8988T (cell line): ENCODE results near the gene CADPS2.
A peak's percentile ranks its signal among the peaks of the same experiment; 100 is the strongest.
"Not testable (repeated sequence)": the region's sequence is repeated elsewhere in the genome, so short reads cannot be mapped to it uniquely, and the experiment has no call there.

Experiments
- DNase-seq: peaks from one replicate; pipeline ENCODE4 v3.0.0; 2011

Gene CADPS2

DNA sequence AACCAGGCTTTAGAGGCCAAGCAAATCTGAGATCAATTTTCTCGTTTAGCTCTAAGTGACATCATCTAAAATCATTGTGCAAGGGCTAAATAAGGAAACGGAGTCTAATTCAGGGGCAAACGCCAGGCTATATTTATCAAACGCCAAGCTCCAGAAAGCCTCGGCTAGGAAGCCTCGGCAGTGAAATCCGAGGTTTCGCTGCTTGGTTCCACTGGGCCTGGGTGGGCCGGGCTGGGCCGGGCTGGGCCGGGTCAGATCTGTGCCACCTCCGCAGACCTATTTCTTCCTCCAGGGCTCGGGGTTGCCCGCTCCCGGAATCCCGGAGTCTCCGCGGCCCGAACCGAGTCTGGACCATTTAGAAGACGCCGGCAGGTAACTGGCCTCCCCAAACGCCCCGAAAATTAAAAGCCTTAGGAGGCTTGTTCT lies 581.3 kb downstream of the CADPS2 start:
- DNase-seq = no peak

GRCh38 chr7:122304319-122304975 lies 581.8 kb downstream of the CADPS2 start, which contains the start of gene FEZF1:
FEZF1 (minus strand) TSS chr7:122304750; CDS start chr7:122304437, 313 bp downstream.
- peak; percentile 67 for DNase-seq

DNA sequence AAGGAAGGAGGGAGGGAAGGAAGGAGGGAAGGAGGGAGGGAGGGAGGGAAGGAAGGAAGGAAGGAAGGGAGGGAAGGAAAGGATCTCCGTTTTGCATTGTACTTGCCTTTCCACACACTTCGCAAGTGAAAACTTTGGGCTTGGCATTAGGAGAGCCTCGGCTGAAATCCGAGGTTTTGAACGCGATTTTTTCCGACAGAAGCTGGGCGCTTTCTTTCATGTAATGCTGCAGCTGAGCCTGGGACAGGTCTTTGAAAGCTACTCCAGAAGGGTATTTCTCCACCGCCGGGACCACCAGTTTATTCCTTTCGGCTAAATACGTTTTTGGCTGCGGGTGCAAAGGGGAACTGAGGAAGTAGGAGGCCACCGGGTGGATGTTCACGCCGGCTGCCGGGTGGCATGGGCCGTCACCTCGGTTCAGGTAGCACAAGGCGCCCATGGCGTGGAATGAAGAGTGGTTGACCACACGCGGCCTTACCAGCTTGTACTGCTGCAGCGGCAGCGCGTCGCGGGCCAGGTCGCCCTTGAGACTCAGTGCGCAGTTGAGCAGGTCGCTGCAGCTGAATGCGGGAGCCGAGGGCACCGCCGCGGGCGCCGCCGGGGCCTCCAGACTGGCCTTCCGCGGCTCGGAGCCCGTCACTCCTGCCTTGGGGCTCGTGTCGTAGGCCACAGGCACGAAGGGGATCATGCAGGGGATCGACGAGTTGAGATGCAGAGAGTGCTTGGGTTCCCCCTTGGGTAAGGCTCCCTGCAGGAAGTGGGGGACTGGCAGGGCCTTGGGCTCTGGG lies 582.5 kb downstream of the CADPS2 start:
- DNase-seq = no peak

GRCh38 chr7:122302761-122303530 lies 583.3 kb downstream of the CADPS2 start:
- DNase-seq = no peak

- DNase-seq = no peak
These were observed 584.2 kb downstream of the CADPS2 start for GRCh38 chr7:122301858-122302760.

DNA sequence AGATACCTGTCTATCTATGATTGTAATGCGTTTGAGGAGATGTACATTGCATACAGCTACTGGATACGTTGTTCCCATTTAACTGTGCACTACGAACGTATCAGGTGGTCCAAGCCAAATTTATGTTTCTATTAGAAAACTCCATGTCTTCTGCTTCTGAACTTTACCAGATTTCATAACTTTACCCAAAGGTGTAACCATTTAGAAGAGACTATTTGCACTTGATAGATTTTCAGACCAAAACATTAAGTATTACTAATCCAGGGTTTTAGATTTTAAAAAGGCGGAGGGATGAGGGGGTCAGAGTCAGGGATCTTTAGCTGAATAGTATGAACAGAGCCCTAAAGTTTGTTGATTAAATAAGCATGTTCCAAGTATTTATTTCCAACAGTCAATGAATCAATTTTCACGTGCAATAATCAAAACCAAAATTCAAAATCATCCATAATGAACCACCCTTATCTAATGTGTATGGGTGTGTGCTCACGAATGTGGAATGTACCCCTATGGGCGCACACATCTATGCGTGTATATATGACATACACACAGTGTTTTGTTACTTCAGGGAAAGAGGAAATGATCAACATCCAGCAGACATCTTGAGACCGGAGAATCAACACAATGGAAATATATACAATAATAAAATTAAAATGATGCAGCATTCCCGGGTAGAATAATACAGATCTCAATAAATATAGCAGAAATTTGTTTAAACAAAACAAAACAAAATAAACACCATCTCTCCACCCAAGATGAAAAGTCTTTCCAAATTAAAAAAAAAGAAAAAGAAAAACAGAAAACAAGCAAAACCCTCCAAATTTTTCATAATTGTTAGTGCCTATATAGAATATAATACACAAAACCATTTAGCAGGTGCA lies 585.1 kb downstream of the CADPS2 start:
- DNase-seq = no peak

- no peak for DNase-seq
These were observed 585.9 kb downstream of the CADPS2 start for GRCh38 chr7:122300211-122300932.

- no peak for DNase-seq
These were observed 586.5 kb downstream of the CADPS2 start for GRCh38 chr7:122299624-122300210.

- DNase-seq = no peak
These were observed 587.6 kb downstream of the CADPS2 start for GRCh38 chr7:122298618-122299017.

DNA sequence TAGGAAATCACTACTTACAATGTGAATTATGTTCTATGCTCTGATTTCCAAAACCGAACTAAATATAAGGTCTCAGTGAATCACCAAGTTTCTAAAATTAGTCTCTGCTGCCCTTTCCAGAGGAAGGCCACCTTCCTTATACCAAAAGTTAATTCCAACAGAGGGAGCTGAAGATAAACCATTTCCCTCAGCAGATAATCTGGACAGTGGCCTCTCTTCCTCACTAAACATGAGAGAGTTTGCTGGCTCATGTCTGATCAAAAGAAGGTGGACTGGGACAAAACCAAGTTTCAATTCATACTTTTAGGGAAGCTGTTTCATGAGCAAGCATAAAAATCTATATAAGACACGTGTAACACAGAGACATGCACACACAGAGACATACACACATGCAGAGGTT lies 588.1 kb downstream of the CADPS2 start:
- no peak for DNase-seq

DNA sequence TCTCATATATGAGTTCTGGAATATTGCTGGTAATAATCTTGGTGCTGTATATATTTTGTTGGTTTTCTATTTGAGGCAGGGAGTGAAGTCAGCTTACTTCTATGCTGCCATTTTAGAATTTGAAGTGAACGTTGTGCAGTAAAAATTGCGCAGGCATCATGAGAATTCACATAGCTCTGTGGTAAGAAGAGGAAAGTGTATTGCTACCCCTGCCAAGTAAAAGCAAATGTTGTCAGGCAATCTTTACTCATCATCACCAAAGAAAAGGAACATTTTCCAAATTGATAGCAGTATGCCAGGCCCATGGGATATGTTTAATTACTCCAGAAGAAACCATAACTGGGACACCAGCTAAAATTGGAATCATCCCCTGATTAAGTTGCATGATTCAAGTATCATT lies 595.1 kb downstream of the CADPS2 start:
- no peak for DNase-seq

DNA sequence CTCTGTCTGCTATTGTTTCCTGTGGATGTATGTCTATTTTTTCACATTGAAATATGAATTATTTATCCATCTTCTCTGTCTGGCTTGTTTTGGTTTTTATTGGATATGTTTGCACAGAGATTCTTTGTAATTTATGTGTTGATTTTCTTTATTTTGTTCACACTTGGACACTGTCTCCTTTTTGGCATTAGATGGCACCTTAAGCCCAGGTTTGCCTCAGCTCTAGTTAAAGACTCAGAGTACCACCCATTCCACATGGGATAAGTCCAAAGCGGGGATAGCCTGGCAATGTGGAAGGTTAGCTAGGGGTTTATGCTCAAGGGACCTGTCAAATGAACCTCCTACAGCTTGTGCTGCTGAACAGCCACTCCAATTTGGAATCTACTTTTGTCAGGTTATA lies 595.8 kb downstream of the CADPS2 start:
- no peak for DNase-seq

GRCh38 chr7:122289426-122289825 lies 596.8 kb downstream of the CADPS2 start:
- DNase-seq = no peak

DNA sequence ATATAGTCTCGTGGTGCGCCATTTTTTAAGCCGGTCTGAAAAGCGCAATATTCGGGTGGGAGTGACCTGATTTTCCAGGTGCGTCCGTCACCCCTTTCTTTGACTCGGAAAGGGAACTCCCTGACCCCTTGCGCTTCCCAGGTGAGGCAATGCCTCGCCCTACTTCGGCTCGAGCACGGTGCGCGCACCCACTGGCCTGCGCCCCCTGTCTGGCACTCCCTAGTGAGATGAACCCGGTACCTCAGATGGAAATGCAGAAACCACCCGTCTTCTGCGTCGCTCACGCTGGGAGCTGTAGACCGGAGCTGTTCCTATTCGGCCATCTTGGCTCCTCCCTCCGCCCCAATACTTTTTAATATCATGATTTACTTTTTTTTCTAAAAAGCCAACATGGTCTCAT lies 601.7 kb downstream of the CADPS2 start:
- not testable (repeated sequence) for DNase-seq

DNA sequence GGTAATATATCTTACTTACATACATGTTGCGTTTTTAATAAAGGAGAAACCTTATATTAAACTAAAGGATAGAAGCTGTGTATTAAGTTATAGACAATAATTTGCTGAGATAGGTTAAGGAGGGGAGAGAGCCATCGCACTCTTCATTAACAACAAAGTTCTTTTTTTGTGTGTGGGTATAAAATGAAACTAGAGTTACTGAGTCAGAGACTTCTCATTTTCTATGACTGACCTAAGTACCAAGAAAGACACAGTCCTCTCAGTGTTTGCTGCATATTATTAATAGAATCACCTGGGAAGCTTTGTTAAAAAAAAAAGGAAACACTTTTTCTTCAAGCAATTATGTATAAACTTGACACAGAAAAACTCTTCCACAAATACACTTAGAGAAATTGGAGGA lies 613.1 kb downstream of the CADPS2 start:
- no peak for DNase-seq

- no peak for DNase-seq
These were observed 617.0 kb downstream of the CADPS2 start for GRCh38 chr7:122269241-122269640.
